Neural cell (in vitro differentiated cells): ENCODE results near the gene LMO2.

ENCODE experiments used
- RAD21 ChIP-seq: fragments of 450-650 bp; conservative IDR thresholded peaks from 2 replicates; pipeline ENCODE4 v1.6.1; 2014; ENCODE audit warnings: antibody characterized with exemption, mild to moderate bottlenecking, moderate library complexity
- SMC3 ChIP-seq: fragments of 450-650 bp; conservative IDR thresholded peaks from 2 replicates; pipeline ENCODE4 v1.6.1; 2014; ENCODE audit warnings: antibody characterized with exemption, mild to moderate bottlenecking, moderate library complexity; ENCODE audit not compliant: poor library complexity
- TF ChIP-seq, protein P1 (sequence below): fragments of 450-650 bp; IDR thresholded peaks from 2 replicates; pipeline ENCODE4 v1.5.1; 2014; ENCODE audit warnings: antibody characterized with exemption, mild to moderate bottlenecking, moderate library complexity; ENCODE audit not compliant: poor library complexity, severe bottlenecking

DNA sequence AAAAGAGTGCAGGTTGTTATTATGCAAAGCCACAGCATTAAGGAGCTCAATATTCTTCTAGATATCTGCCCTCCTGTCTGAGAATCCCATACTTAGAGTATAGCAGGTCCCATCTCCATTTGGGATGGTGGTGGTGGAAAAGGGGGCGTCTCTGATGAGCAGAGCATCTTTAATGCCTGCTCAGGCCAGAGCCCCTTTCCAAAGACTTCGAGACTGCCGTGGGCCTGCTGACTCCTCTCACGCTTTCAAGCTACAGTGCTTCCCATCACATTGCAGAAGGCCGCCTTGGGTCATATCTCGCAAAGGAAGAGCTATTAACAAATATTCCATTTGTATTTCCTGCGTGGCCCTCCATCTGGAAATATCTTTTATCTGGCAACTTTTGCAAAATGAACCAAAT is 10.9 kb downstream of the LMO2 start:
- TF ChIP-seq, protein P1, sequence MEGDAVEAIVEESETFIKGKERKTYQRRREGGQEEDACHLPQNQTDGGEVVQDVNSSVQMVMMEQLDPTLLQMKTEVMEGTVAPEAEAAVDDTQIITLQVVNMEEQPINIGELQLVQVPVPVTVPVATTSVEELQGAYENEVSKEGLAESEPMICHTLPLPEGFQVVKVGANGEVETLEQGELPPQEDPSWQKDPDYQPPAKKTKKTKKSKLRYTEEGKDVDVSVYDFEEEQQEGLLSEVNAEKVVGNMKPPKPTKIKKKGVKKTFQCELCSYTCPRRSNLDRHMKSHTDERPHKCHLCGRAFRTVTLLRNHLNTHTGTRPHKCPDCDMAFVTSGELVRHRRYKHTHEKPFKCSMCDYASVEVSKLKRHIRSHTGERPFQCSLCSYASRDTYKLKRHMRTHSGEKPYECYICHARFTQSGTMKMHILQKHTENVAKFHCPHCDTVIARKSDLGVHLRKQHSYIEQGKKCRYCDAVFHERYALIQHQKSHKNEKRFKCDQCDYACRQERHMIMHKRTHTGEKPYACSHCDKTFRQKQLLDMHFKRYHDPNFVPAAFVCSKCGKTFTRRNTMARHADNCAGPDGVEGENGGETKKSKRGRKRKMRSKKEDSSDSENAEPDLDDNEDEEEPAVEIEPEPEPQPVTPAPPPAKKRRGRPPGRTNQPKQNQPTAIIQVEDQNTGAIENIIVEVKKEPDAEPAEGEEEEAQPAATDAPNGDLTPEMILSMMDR, result no peak
- TF ChIP-seq SMC3, result no peak
- no peak for TF ChIP-seq RAD21
